GM18873 (cell line): ENCODE data around the gene MANBA.

Source experiments
- ATAC-seq: cut with Tn5 transposase; IDR thresholded peaks from one replicate; pipeline ENCODE4 v1.9.1; 2021; ENCODE audit warnings: mild to moderate bottlenecking, moderate library complexity, moderate number of reproducible peaks; ENCODE audit not compliant: unreplicated experiment, low FRiP score

MANBA gene

DNA sequence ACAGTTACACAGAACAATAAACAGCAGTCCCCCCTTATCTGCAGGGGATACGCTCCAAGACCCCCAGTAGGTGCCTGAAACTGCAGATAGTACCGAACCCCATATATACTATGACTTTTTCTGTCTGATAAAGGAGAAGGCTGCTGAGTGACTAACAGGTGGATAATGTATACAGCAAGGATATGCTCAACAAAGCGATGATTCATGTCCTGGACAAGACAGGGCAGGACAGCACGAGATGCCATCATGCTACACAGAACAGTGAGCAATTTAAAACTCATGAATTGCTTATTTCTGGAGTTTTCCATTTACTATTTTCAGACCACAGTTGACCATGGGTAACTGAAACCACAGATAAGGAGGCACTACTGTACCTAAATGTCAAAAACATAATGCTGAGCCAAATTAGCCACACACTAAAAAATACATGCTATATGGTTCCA lies 76.1 kb downstream of the MANBA start:
- ATAC-seq, result no peak

DNA sequence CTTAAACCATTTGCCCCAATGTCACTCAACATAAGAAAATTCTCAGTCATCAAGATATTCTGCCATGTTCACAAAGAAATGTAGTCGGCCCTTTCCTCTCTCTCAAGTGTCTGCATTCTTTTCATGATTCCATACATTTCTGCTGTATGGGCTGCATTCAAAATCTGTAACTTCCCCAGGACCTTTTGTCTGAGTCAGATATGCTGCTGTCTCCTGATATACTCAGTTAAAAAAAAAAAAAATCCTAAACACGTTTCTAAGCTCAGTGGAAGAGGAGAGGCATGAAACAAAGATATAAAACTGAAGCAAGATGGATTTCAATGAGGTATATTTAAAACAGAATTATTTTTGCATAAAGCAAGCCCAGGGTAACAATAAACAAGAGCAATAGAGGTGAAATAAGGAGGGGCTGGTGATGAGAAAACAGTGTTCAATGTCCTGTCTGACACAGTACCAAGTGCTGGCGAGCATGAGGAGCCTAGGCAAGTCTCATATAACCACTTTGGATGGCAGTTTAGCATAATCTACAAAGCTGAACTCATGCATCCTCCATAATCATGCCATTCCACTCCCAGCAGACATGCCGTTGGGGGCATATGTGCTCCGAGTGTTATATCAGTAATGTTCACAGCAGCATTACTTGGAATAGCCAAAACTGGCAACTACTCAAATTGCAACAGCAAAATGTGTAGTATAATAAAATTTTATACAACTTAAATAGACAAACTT lies 76.7 kb downstream of the MANBA start:
- ATAC-seq, result no peak

- no peak for ATAC-seq
These were observed 82.0 kb downstream of the MANBA start for GRCh38 chr4:102678695-102679335.

DNA sequence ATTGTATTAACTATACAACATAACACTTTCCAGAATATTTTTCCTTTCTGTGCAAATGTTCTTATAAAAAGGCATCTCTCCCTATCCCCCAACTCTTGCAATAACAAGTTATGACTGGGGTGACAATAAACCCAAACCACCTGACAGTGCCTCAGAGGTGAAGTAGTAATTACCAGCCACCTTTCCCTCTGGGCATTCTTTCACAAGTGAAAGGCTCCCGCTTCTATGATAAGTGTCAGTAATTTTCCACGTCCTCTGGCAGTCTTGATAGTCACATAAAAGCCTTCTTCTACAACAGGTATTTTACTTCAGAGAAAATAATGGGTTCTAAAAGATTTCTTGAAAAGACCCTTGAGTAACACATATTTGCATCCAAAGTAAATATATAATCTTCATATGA lies 82.7 kb downstream of the MANBA start:
- no peak for ATAC-seq

GRCh38 chr4:102675141-102675540 lies 85.6 kb downstream of the MANBA start:
- no peak for ATAC-seq

DNA sequence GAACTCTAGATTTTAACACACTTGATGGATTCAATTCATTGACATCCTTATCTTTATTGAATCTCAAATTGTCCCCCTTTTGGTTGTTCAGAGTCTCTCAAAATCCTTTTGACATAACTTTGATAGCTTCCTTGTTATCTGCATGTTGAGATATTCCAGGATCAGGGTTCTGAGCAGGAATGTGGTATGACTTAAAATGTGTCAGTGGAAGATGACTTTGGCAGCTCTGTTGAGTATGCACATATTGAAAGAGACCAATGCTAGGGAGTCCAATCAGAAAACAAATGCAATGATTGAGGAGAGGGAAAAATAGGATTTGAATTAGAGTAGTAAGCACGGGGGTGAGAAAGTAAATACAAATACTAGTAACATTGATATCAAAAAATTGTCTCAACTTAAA lies 93.8 kb downstream of the MANBA start:
- no peak for ATAC-seq

DNA sequence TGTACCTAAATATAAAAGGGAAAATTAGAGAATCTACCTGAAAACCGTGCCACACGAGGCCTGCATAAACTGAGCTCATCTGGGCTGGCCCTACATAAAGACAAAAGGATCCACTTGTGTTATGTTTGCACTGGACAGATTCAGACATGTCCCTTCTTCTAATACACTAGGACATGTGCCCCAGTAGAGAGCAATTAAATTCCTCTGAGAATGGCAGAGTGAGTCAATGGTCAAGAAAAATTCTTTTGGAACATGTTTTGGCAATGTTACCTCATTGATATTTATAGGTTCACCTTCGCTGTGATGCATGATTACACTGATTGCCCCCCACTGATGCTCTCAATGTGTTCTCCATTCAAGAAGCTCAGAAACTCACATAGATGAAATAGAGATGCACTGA lies 95.2 kb downstream of the MANBA start:
- no peak for ATAC-seq

DNA sequence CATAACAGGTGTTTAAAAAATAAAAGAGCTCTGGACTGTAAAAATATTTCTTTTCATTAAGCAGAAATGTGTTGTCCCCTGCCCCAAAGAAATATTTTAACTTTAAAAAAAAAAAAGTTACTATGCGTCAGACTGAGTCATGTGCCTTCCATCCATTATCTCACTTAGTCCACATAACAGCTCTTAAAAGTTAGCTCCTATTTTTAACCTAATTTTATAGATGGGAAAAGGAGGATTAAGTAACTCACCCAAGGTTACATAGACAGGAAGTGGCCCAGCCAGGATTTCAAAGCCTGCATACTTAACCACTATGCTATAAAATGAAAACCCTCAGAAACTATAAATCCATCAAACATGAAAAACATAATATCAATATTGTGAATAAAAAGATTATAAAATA lies 97.7 kb downstream of the MANBA start:
- ATAC-seq, result no peak

- no peak for ATAC-seq
These were observed 103.6 kb downstream of the MANBA start for GRCh38 chr4:102657206-102657605.

DNA sequence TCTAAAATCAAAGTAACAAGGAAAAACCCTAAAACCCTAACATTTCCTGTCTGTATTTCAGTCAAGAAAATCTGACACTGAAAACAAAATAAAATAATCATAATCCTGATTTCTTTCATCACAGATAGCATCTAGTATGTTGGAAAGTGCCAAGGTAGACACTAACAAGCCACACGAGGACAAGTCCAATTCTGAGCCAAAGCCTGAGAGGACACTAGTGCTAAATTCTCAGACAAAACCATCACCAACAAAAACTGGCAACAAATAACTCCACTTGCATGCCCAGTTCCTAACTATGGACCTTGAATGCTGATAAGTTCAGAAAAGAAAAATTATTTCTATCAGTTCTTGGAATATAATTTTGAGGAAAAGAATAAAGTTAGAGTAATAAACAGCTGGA lies 113.7 kb downstream of the MANBA start:
- no peak for ATAC-seq

DNA sequence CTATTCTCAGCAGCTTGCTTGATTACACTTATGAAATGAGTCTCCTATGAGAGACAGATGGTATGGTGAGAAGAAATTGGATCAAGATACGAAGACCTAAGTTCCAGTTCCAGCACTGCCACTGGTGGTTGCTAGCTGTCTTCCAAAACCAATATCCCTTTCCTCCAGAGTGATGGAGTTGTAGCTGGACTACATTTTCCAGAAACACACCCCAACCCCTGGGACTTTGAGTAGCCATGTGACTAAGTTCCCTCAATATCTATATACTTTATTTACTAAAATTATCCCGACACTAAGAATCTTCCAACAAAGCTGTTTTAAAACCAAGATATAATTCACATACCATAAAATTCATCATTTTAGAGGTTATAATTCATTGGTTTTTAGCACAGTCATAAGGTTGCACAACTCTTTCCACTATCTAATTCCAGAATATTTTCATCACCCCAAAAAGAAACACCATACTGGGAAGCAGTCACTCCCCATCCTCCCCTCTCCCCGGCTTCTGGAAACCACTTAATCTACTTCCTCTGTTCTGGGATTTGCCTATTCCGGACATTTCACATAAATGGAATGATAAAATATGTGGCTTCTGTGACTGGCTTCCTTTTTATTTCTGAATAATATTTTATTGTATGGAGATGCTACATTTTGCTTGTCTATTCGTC lies 118.0 kb downstream of the MANBA start:
- no peak for ATAC-seq

DNA sequence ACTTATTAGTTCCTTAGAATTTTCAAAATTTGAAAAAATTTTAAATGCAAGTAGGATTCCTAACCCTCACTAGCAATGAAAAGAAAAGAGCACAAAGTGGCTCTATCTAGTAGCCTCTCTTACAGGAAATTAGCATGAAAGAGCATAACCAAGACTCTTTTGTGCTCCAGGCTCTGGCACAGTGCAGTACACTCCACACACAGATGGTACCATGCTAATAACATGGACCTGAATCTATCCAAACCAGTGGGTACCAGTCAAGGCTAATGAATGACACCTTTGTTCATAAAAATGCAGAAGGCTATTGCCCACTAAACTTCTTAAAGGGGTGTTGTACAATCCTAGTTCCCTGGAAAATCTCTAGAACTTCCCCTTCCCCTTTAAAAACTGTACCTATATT lies 119.0 kb downstream of the MANBA start:
- no peak for ATAC-seq

DNA sequence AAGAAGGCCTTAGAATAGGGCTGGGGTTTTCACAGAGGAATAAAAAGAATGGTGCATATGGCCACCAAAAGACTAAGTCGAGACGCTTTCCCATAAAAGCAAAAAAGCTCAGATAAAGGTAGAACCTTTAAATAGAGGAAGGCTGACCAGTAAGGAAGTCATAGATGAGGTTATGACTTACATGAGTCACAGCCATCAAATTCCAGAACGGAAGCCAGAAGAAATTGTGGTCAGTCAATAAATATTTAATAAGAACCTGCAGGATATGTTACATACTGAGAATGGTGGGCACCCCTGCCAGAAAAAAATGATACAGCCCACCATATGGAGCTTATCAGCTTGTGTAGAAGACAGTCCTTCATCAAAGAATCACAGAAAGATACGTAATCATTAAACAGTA lies 120.1 kb downstream of the MANBA start:
- ATAC-seq, result no peak

DNA sequence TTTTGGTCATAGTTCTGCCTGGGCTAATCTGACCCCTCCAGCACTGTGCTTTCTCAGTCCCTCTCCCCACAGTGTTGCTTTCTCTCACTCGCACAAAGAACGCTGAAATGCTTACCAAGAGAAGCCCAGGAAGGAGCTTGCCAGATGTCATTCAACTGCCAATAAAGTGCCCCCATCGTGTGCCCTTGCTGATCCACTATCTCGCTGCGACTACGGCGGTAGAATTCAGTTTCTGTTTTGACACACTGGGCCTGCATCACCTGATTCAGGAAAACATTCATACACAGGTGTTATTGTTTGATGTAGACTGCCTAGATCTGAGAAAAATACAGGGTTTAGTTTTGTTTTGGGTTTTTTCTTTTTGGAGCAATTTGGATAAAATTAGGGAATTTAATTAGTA lies 121.2 kb downstream of the MANBA start:
- ATAC-seq, result no peak

DNA sequence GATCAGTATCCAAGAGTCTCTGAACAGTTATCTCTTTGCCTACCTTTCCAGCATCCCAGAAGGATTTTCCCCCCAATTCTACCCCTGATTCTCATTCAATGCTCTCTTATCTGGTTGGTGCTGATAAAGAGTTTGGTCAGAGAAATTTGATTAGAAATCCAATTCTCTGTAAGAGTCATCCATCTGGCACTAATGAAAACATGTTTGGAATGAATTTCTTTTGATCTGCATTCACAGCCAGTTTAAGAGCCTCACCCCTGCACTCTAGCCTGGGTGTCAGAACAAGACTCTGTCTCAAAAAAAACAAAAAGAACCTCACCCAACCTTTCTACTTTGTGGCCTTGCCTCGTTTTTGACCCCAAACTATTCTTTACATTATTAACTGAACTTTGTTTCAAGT lies 122.1 kb downstream of the MANBA start:
- ATAC-seq, result no peak

DNA sequence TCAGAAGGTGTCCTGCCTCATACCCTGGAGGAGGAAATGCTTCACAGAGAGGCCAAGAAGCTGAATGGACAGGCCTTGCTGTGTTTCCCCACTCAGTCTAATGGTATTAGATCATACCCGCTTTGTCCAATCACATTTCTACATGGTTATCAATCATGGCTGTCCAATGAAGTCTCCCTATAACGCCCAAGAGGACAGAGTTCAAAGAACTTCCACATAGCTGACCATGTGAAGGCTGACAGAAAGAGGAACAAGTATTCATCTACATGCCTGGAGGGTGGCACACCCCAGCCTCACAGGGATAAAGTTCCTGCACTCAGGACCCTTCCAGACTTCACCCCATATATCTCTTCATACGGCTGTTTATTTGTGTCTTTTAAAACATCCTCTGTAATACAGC lies 123.4 kb downstream of the MANBA start:
- ATAC-seq, result no peak

GRCh38 chr4:102633100-102633499 lies 127.7 kb downstream of the MANBA start:
- ATAC-seq, result no peak

DNA sequence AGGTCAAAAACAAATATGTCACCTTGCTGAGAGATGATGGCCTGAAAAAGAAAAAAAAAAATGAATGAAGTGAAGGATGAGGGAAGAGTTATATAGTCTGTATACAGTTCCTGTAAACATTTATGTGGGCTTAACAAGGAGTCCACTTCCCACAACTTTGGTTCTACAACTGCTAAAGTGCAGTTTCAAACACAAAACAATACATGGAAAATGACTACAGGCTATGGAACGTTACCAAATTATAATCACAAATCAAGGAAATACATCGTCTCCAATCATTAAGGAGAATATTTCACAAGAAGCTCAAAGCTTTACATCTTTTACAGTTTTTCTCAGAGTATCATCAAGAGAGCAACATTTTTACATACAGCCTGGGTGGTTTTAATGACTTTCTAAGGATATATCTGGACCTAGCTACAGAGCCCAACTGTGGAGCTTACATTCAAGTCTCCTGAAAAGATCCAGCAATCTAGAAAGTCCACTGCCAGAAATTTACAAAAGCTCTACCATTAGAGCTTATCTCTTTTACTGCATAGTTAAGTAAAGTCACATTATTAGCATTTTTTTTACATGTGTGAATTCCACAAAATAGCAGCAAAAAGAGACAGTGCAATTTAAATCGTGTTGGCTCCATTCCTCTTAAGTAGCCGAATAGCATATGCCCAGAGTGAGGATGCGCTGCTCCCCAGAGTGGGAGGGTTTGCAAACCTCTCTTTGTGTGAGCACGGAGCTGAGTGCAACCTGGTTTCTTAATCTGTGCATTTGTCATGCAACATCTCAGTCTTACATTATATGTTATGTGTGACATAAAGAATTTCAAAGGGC lies 128.3 kb downstream of the MANBA start:
- ATAC-seq, result no peak

- ATAC-seq, result no peak
These were observed 129.2 kb downstream of the MANBA start for GRCh38 chr4:102631616-102632015.

DNA sequence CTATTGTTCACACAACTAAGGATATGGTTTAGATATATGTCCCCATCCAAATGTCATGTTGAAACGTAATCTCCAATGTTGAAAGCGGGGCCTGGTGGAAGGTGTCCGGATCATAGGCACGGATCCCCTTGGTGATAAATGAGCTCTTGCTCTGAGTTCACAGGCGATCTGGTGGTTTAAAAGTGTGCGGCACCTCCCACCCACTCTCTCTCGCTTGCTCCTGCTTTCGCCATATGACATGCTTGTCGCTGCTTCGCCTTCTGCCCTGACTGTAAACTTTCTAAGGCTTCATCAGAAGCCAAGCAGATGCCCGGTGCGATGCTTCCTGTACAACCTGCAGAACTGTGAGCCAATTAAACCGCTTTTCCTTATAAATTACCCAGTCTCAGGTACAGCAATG lies 131.1 kb downstream of the MANBA start:
- no peak for ATAC-seq
